Endothelial cell of umbilical vein (primary cell): ENCODE data around the gene KRT31. TPM values are rescaled to one million over a fixed set of nuclear protein-coding genes. Genes with fewer than 3 reads are reported as not detected.

ENCODE experiments used
- BruUV-seq: library from RNA; stranded (reverse); fragments of 400-500 nt; replicated peaks from 2 replicates; lab custom pipeline; 2021; lab: Mats Ljungman, UMichigan
- CTCF ChIA-PET: fragments of 300-600, 350-600 bp; sonication (Branson Sonifier 250); formaldehyde crosslinking; loops from one replicate; lab custom pipeline; 2021; ENCODE audit warnings: antibody characterized with exemption, inconsistent platforms; lab: Charles Lee
- POLR2A ChIA-PET: fragments of 300-600, 350-600 bp; sonication (Branson Sonifier 250); formaldehyde crosslinking; loops from one replicate; lab custom pipeline; 2021; ENCODE audit warnings: antibody characterized with exemption, inconsistent platforms; lab: Charles Lee
- DNase-seq: peaks from one replicate; pipeline ENCODE4 v3.0.0-alpha.2; 2011; ENCODE audit warnings: low read depth, low spot score
- FAIRE-seq: peaks from 2 replicates; lab custom pipeline; 2011; peaks lifted over from hg19 to GRCh38; lab: Jason Lieb, UNC
- H2AFZ ChIP-seq: 2 replicates; pipeline ENCODE4 v1.6.0; 2012; ENCODE audit warnings: low read depth, low read length, control low read depth, inconsistent platforms
- H3K27ac ChIP-seq: 2 replicates; pipeline ENCODE4 v1.5.1; 2011; ENCODE audit warnings: low read depth, mild to moderate bottlenecking, control low read depth, low read length, moderate library complexity; ENCODE audit not compliant: insufficient read depth
- H3K27me3 ChIP-seq, 2 experiments: 2 replicates each; pipeline versions ENCODE4 v1.6.0 to v1.6.1; 2011; ENCODE audit warnings: low read length in 2 of 2, mixed read lengths in 1 of 2; ENCODE audit not compliant: control insufficient read depth in 2 of 2, insufficient read depth in 2 of 2
- H3K36me3 ChIP-seq, 2 experiments: 2 replicates in 1 of 2; 3 replicates in 1 of 2; pipeline ENCODE4 v1.5.1; 2011; ENCODE audit warnings: low read length in 2 of 2, mild to moderate bottlenecking in 1 of 2, moderate library complexity in 1 of 2; ENCODE audit not compliant: control insufficient read depth in 2 of 2, insufficient read depth in 2 of 2; ENCODE audit errors: extremely low read depth in 1 of 2
- H3K4me1 ChIP-seq: 3 replicates; pipeline ENCODE4 v1.5.1; 2011; ENCODE audit warnings: mild to moderate bottlenecking, low read length; ENCODE audit not compliant: control insufficient read depth, insufficient read depth; ENCODE audit errors: extremely low read depth
- H3K4me2 ChIP-seq: 2 replicates; pipeline ENCODE4 v1.6.1; 2011; ENCODE audit warnings: low read length, control low read depth, mixed read lengths; ENCODE audit not compliant: insufficient read depth
- H3K4me3 ChIP-seq, 3 experiments: fragments of 200-600 bp in 1 of 3; sonication (generic), shearing (Covaris generic) in 1 of 3; replicated peaks in 1 of 3; 2 replicates each; pipeline ENCODE4 v1.5.1; 2011 to 2016; ENCODE audit warnings: control low read depth in 3 of 3, low read length in 3 of 3, mild to moderate bottlenecking in 2 of 3, inconsistent platforms in 1 of 3, low read depth in 1 of 3, moderate library complexity in 1 of 3; ENCODE audit not compliant: insufficient read depth in 1 of 3
- H3K79me2 ChIP-seq: 2 replicates; pipeline ENCODE4 v1.6.0; 2012; ENCODE audit warnings: low read length, inconsistent platforms; ENCODE audit not compliant: control insufficient read depth, insufficient read depth
- H3K9ac ChIP-seq: replicated peaks from 2 replicates; pipeline ENCODE3; 2011; ENCODE audit warnings: low read length, control low read depth; ENCODE audit not compliant: insufficient read depth; ENCODE audit errors: extremely low read depth
- H3K9me1 ChIP-seq: replicated peaks from 3 replicates; pipeline ENCODE4 v1.6.0; 2011; ENCODE audit warnings: mild to moderate bottlenecking, low read length; ENCODE audit not compliant: control insufficient read depth, insufficient read depth; ENCODE audit errors: extremely low read depth
- H3K9me3 ChIP-seq: replicated peaks from 2 replicates; pipeline ENCODE4 v1.5.1; 2012; ENCODE audit warnings: low read length, inconsistent platforms; ENCODE audit not compliant: control insufficient read depth, insufficient read depth
- H4K20me1 ChIP-seq: replicated peaks from 2 replicates; pipeline ENCODE3; 2011; ENCODE audit warnings: mild to moderate bottlenecking, low read length; ENCODE audit not compliant: control insufficient read depth, insufficient read depth; ENCODE audit errors: extremely low read depth
- CTCF ChIP-seq, 2 donors: IDR thresholded peaks; 1 replicate in 1 of 2; 2 replicates in 1 of 2; pipeline ENCODE4 v1.5.1; 2011; ENCODE audit warnings: low read length in 2 of 2, mild to moderate bottlenecking in 2 of 2, moderate library complexity in 2 of 2, control low read depth in 1 of 2, inconsistent platforms in 1 of 2, low read depth in 1 of 2; ENCODE audit not compliant: insufficient read depth in 1 of 2; ENCODE audit errors: extremely low read depth in 1 of 2
- EZH2 ChIP-seq: IDR thresholded peaks from 2 replicates; pipeline ENCODE4 v1.6.1; 2012; ENCODE audit warnings: borderline replicate concordance, low read depth, mild to moderate bottlenecking, moderate library complexity, low read length, inconsistent platforms; ENCODE audit not compliant: severe bottlenecking
- FOS ChIP-seq: IDR thresholded peaks from 2 replicates; pipeline ENCODE4 v1.6.1; 2011; ENCODE audit warnings: mild to moderate bottlenecking, low read length, moderate library complexity, borderline replicate concordance; ENCODE audit not compliant: insufficient read depth
- GATA2 ChIP-seq: IDR thresholded peaks from 2 replicates; pipeline ENCODE4 v1.7.0; 2011; ENCODE audit warnings: low read depth, mild to moderate bottlenecking, moderate library complexity, mixed read lengths, low read length; ENCODE audit not compliant: insufficient read length, insufficient read depth
- JUN ChIP-seq: IDR thresholded peaks from 2 replicates; pipeline ENCODE4 v1.6.1; 2011; ENCODE audit warnings: borderline replicate concordance, low read depth; ENCODE audit not compliant: insufficient read length, insufficient read depth
- MAX ChIP-seq: IDR thresholded peaks from 2 replicates; pipeline ENCODE4 v1.6.1; 2011; ENCODE audit not compliant: insufficient read depth, insufficient read length
- MYC ChIP-seq: IDR thresholded peaks from one replicate; pipeline ENCODE4 v1.6.1; 2011; ENCODE audit warnings: mild to moderate bottlenecking, low read depth, low read length
- POLR2A ChIP-seq: IDR thresholded peaks from 2 replicates; pipeline ENCODE4 v1.6.1; 2012; ENCODE audit warnings: low read depth, mild to moderate bottlenecking, control low read depth, low read length
- POLR2AphosphoS5 ChIP-seq: IDR thresholded peaks from 2 replicates; pipeline ENCODE4 v1.6.1; 2012; ENCODE audit warnings: low read depth, mild to moderate bottlenecking, control low read depth, low read length, moderate library complexity; ENCODE audit not compliant: insufficient read depth
- dilution Hi-C: fragments of 300-500 bp; cut with MboI; formaldehyde crosslinking; loops from one replicate; pipeline ENCODE4 v1.15.0; 2019; ENCODE audit warnings: low sequenced_read_pairs; ENCODE audit not compliant: extremely low pct_ligation_motif_present
- intact Hi-C: fragments of 100-400 bp; cut with micrococcal nuclease; formaldehyde crosslinking; loops from one replicate; pipeline ENCODE4 v1.10.0; 2022
- polyA plus RNA-seq, 4 experiments: library from polyadenylated mRNA; depleted of rRNA in 3 of 4; stranded (reverse) in 3 of 4; unstranded in 1 of 4; fragments of >200 nt; gene quantifications; 2 replicates each; pipeline versions ENCODE4 v1.2.1 to v1.2.3, GENCODE V29; 2011 to 2012; ENCODE audit warnings: missing spikeins in 1 of 4
- total RNA-seq: library from RNA; stranded (reverse); gene quantifications from 2 replicates; pipeline ENCODE4 v1.2.3, GENCODE V29; 2021

KRT31 gene
- total and polyA plus RNA-seq, 2 donors (not counting 3 experiments of a cell fraction or from before 2014, with no cell fraction given) = not detected

GRCh38 chr17:41360296-41360995, 37.0 kb downstream of the KRT31 start:
- Histone ChIP-seq H4K20me1 (no peaks in the 10 kb centered on the region), H3K4me1 (no peaks in the 10 kb centered on the region), H3K27ac (no peak overlapping the region), H3K27me3 (peaks cover 0 to 4% of the 10 kb centered on the region in 2 experiments), H3K4me2 (no peak overlapping the region), H3K9me3 (no peaks in the 10 kb centered on the region), H2AFZ (no peak overlapping the region), H3K36me3 (no peaks in the 10 kb centered on the region), H3K9ac (no peak overlapping the region), H3K4me3 (no peak overlapping the region), H3K9me1 (no peaks in the 10 kb centered on the region), H3K79me2 (no peaks in the 10 kb centered on the region)
- no peak for DNase-seq
- TF ChIP-seq CTCF (IDR thresholded peaks at IDR 0.05; ENCODE audit: extremely low read depth in 1 of 2, insufficient read depth in 1 of 2, low read depth in 1 of 2, low read length in 2 of 2) (no peak), POLR2AphosphoS5 (no peak), EZH2 (no peak)
- CTCF ChIA-PET = no interaction called here
- intact Hi-C loops = no loop called here
- no peak for FAIRE-seq
- POLR2A ChIA-PET = no interaction called here
- BruUV-seq = no TSS peak
- dilution Hi-C loops = no loop called here

GRCh38 chr17:41354536-41354935, 42.9 kb downstream of the KRT31 start:
- no peaks in the 10 kb centered on the region for H3K79me2 ChIP-seq
- H3K4me2 ChIP-seq = no peak overlapping the region
- BruUV-seq = no TSS peak
- no peaks in the 10 kb centered on the region for H3K4me1 ChIP-seq
- TF ChIP-seq FOS (no peak), GATA2 (no peak), CTCF (IDR thresholded peaks at IDR 0.05; ENCODE audit: extremely low read depth in 1 of 2, insufficient read depth in 1 of 2, low read depth in 1 of 2, low read length in 2 of 2) (no peak), POLR2A (no peak), POLR2AphosphoS5 (no peak), EZH2 (no peak), MAX (no peak), JUN (no peak), MYC (no peak)
- DNase-seq (no peak), FAIRE-seq (no peak)
- no peaks in the 10 kb centered on the region for H4K20me1 ChIP-seq
- H3K27ac ChIP-seq = no peak overlapping the region
- no peaks in the 10 kb centered on the region for H3K36me3 ChIP-seq
- H3K27me3 ChIP-seq = peaks cover 2 to 4% of the 10 kb centered on the region in 2 experiments
- dilution Hi-C loops (no loop called here), intact Hi-C loops (no loop called here)
- ChIA-PET CTCF (interaction anchor here (0.9 to 2.1 kb wide), 2 partner anchors 17 to 194 kb away, joined by 3 to 5 read pairs; no protein-coding TSS in a partner anchor), POLR2A (no interaction called here)
- no peak overlapping the region for H2AFZ ChIP-seq
- no peak overlapping the region for H3K9ac ChIP-seq
- no peak overlapping the region for H3K4me3 ChIP-seq
- H3K9me3 ChIP-seq = no peaks in the 10 kb centered on the region
- no peaks in the 10 kb centered on the region for H3K9me1 ChIP-seq
